ENCODE results near the gene NEIL1.

Gene NEIL1

DNA sequence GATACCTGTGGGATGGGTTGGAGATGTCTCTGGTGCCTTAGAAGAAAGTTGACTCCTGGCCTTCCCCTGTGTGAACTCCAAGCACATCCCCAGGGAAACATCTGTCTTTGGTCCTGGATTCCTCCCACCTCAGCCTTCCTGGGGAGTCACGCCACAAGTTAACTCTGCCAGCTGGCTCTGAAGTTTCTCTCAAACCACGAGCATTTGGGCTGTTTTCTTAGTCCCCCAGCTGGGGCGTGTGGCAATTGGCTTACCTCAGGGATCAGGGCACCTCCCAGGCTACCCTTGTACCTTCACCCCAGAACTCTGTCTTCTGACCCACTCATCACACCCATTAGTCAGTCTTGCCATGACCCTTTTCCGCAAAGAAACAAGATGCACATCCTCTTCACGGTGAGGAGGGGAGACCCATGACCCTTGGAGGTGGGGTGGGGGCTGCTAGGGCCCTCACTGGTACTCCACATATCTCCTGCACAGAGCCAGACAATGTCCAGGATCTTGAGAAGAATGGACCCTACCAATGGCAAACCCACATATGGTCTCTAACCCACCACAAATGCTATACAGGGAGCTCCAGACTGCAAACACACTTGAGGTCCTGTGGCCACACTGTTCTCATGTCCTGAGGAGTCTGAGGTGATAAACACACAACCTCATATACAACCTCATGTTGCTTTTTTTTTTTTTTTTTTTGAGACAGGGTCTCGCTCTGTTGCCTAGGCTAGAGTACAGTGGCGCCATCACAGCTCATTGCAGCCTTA lies 3.9 kb downstream of the NEIL1 start:
- Histone ChIP-seq H3K4me1 (ENCODE audit: control insufficient read depth, insufficient read depth, low read depth, low read length) (peaks cover 20% of the 10 kb centered on the region), H3K9me3 (ENCODE audit: control insufficient read depth, low read length) (no peaks in the 10 kb centered on the region), H3K9ac (ENCODE audit: low read length) (no peak overlapping the region), H3K27ac (ENCODE audit: low read length, poor library complexity, severe bottlenecking) (no peak overlapping the region), H3K27me3 (ENCODE audit: control insufficient read depth in 1 of 2, insufficient read depth in 1 of 2, low read length in 2 of 2) (peaks cover 8 to 11% of the 10 kb centered on the region in 2 experiments), H2BK15ac (ENCODE audit: low read depth, poor library complexity, severe bottlenecking) (no peak overlapping the region), H3K79me1 (replicated peaks; ENCODE audit: low read length, poor library complexity, severe bottlenecking) (peaks cover 5% of the 10 kb centered on the region), H3K4me3 (ENCODE audit: insufficient read depth in 1 of 2, low read depth in 1 of 2, low read length in 2 of 2) (no peak overlapping the region), H2BK5ac (ENCODE audit: low read depth, low read length, poor library complexity, severe bottlenecking) (no peak overlapping the region), H3K18ac (ENCODE audit: low read depth in 1 of 2, low read length in 2 of 2) (no peak overlapping the region), H2BK12ac (ENCODE audit: low read length in 2 of 2) (no peak overlapping the region), H3K4ac (ENCODE audit: low read depth in 1 of 2, low read length in 2 of 2) (no peak overlapping the region), H2AFZ (ENCODE audit: low read depth, low read length) (no peak overlapping the region), H4K91ac (ENCODE audit: low read length) (no peak overlapping the region), H2BK120ac (ENCODE audit: low read depth, low read length) (no peak overlapping the region), H3K14ac (ENCODE audit: low read length in 2 of 2) (no peak overlapping the region), H2AK5ac (ENCODE audit: low read length, severe bottlenecking) (no peak overlapping the region), H3K36me3 (ENCODE audit: control insufficient read depth in 1 of 2, insufficient read depth in 2 of 2, low read depth in 1 of 2, low read length in 2 of 2) (peaks cover 11 to 34% of the 10 kb centered on the region in 2 experiments), H3K23ac (ENCODE audit: low read length in 2 of 2) (no peak overlapping the region), H4K8ac (ENCODE audit: low read length) (no peak overlapping the region), H3K4me2 (ENCODE audit: low read length, poor library complexity, severe bottlenecking) (no peak overlapping the region)
- WGBS, result 79% methylated on average over 5 of the region's 7 CpGs
- DNase-seq, result no peak

GRCh38 chr15:75352186-75353080 lies 5.6 kb downstream of the NEIL1 start:
- H3K23ac ChIP-seq (ENCODE audit: low read length in 2 of 2), result no peak overlapping the region
- WGBS, result 98% methylated on average over 15 of the region's 16 CpGs
- no peak overlapping the region for H2AFZ ChIP-seq (ENCODE audit: low read depth, low read length)
- H4K8ac ChIP-seq (ENCODE audit: low read length), result no peak overlapping the region
- no peak overlapping the region for H3K9ac ChIP-seq (ENCODE audit: low read length)
- H2BK120ac ChIP-seq (ENCODE audit: low read depth, low read length), result no peak overlapping the region
- H3K4me1 ChIP-seq (ENCODE audit: control insufficient read depth, insufficient read depth, low read depth, low read length), result peaks cover 13% of the 10 kb centered on the region
- no peak overlapping the region for H2BK15ac ChIP-seq (ENCODE audit: low read depth, poor library complexity, severe bottlenecking)
- peaks cover 24 to 46% of the 10 kb centered on the region in 2 experiments for H3K36me3 ChIP-seq (ENCODE audit: control insufficient read depth in 1 of 2, insufficient read depth in 2 of 2, low read depth in 1 of 2, low read length in 2 of 2)
- H2AK5ac ChIP-seq (ENCODE audit: low read length, severe bottlenecking), result no peak overlapping the region
- no peak overlapping the region for H2BK5ac ChIP-seq (ENCODE audit: low read depth, low read length, poor library complexity, severe bottlenecking)
- no peak for DNase-seq
- H3K18ac ChIP-seq (ENCODE audit: low read depth in 1 of 2, low read length in 2 of 2), result no peak overlapping the region
- H3K79me1 ChIP-seq (replicated peaks; ENCODE audit: low read length, poor library complexity, severe bottlenecking), result peaks cover 5% of the 10 kb centered on the region
- H3K4me3 ChIP-seq (ENCODE audit: insufficient read depth in 1 of 2, low read depth in 1 of 2, low read length in 2 of 2), result no peak overlapping the region
- H2BK12ac ChIP-seq (ENCODE audit: low read length in 2 of 2), result no peak overlapping the region
- no peaks in the 10 kb centered on the region for H3K9me3 ChIP-seq (ENCODE audit: control insufficient read depth, low read length)
- no peak overlapping the region for H3K4ac ChIP-seq (ENCODE audit: low read depth in 1 of 2, low read length in 2 of 2)
- no peak overlapping the region for H3K4me2 ChIP-seq (ENCODE audit: low read length, poor library complexity, severe bottlenecking)
- peaks cover 4 to 11% of the 10 kb centered on the region in 2 experiments for H3K27me3 ChIP-seq (ENCODE audit: control insufficient read depth in 1 of 2, insufficient read depth in 1 of 2, low read length in 2 of 2)
- H3K27ac ChIP-seq (ENCODE audit: low read length, poor library complexity, severe bottlenecking), result no peak overlapping the region
- H4K91ac ChIP-seq (ENCODE audit: low read length), result no peak overlapping the region
- no peak overlapping the region for H3K14ac ChIP-seq (ENCODE audit: low read length in 2 of 2)

DNA sequence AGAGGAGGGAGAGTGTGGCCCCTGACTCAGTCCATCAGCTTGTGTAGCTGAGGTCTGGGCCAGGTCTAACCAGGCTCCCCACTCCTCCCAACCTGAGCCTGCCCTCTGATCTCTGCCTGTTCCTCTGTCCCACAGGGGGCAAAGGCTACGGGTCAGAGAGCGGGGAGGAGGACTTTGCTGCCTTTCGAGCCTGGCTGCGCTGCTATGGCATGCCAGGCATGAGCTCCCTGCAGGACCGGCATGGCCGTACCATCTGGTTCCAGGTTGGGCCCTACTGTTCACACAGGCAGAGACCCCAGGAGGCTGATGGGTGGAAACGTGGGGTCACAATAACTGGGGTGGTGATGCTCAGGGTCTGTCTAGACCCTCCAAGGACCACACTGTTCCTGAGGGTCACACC lies 6.8 kb downstream of the NEIL1 start:
- Histone ChIP-seq H3K36me3 (ENCODE audit: control insufficient read depth in 1 of 2, insufficient read depth in 2 of 2, low read depth in 1 of 2, low read length in 2 of 2) (peaks cover 33 to 55% of the 10 kb centered on the region in 2 experiments), H2AFZ (ENCODE audit: low read depth, low read length) (no peak overlapping the region)
- WGBS, result 97% methylated on average over 7 of the region's 7 CpGs

DNA sequence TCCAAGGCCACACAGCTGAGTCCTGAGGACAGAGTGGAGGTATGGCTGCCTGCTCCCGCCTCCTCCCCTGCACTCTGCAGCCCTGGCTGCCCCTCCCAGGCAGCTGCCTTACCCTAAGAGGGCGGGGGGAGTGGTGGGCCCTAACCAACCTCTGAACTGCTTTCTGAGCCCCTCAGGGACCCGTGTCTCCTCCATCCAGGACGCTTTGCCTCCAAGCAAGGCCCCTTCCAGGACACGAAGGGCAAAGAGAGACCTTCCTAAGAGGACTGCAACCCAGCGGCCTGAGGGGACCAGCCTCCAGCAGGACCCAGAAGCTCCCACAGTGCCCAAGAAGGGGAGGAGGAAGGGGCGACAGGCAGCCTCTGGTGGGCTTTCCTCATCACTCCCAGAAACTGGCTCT lies 7.6 kb downstream of the NEIL1 start:
- H2AK5ac ChIP-seq (ENCODE audit: low read length, severe bottlenecking), result no peak overlapping the region
- H2AFZ ChIP-seq (ENCODE audit: low read depth, low read length), result no peak overlapping the region
- H2BK5ac ChIP-seq (ENCODE audit: low read depth, low read length, poor library complexity, severe bottlenecking), result no peak overlapping the region
- no peak overlapping the region for H2BK15ac ChIP-seq (ENCODE audit: low read depth, poor library complexity, severe bottlenecking)
- H3K9me3 ChIP-seq (ENCODE audit: control insufficient read depth, low read length), result no peaks in the 10 kb centered on the region
- no peaks in the 10 kb centered on the region for H3K79me1 ChIP-seq (replicated peaks; ENCODE audit: low read length, poor library complexity, severe bottlenecking)
- 90% methylated on average over 6 of the region's 7 CpGs for WGBS
- H2BK120ac ChIP-seq (ENCODE audit: low read depth, low read length), result no peak overlapping the region
- H3K9ac ChIP-seq (ENCODE audit: low read length), result no peak overlapping the region
- DNase-seq, result no peak
- peaks cover 1% of the 10 kb centered on the region for H3K4me1 ChIP-seq (ENCODE audit: control insufficient read depth, insufficient read depth, low read depth, low read length)
- no peaks in the 10 kb centered on the region for H3K27me3 ChIP-seq (ENCODE audit: control insufficient read depth in 1 of 2, insufficient read depth in 1 of 2, low read length in 2 of 2)
- no peak overlapping the region for H3K4me3 ChIP-seq (ENCODE audit: insufficient read depth in 1 of 2, low read depth in 1 of 2, low read length in 2 of 2)
- no peak overlapping the region for H3K4me2 ChIP-seq (ENCODE audit: low read length, poor library complexity, severe bottlenecking)
- no peak overlapping the region for H3K14ac ChIP-seq (ENCODE audit: low read length in 2 of 2)
- no peak overlapping the region for H4K91ac ChIP-seq (ENCODE audit: low read length)
- H3K36me3 ChIP-seq (ENCODE audit: control insufficient read depth in 1 of 2, insufficient read depth in 2 of 2, low read depth in 1 of 2, low read length in 2 of 2), result peaks cover 40 to 62% of the 10 kb centered on the region in 2 experiments
- H3K27ac ChIP-seq (ENCODE audit: low read length, poor library complexity, severe bottlenecking), result no peak overlapping the region
- no peak overlapping the region for H2BK12ac ChIP-seq (ENCODE audit: low read length in 2 of 2)
- H4K8ac ChIP-seq (ENCODE audit: low read length), result no peak overlapping the region
- no peak overlapping the region for H3K23ac ChIP-seq (ENCODE audit: low read length in 2 of 2)
- no peak overlapping the region for H3K4ac ChIP-seq (ENCODE audit: low read depth in 1 of 2, low read length in 2 of 2)
- no peak overlapping the region for H3K18ac ChIP-seq (ENCODE audit: low read depth in 1 of 2, low read length in 2 of 2)

More for the DNA sequence above, 6.8 kb downstream of the NEIL1 start:
- no peak overlapping the region for H3K4ac ChIP-seq (ENCODE audit: low read depth in 1 of 2, low read length in 2 of 2)
- DNase-seq, result no peak
- H3K27me3 ChIP-seq (ENCODE audit: control insufficient read depth in 1 of 2, insufficient read depth in 1 of 2, low read length in 2 of 2), result peaks cover 4 to 7% of the 10 kb centered on the region in 2 experiments
- no peak overlapping the region for H3K4me2 ChIP-seq (ENCODE audit: low read length, poor library complexity, severe bottlenecking)
- no peak overlapping the region for H2AK5ac ChIP-seq (ENCODE audit: low read length, severe bottlenecking)
- H2BK120ac ChIP-seq (ENCODE audit: low read depth, low read length), result no peak overlapping the region
- H3K4me3 ChIP-seq (ENCODE audit: insufficient read depth in 1 of 2, low read depth in 1 of 2, low read length in 2 of 2), result no peak overlapping the region
- H3K18ac ChIP-seq (ENCODE audit: low read depth in 1 of 2, low read length in 2 of 2), result no peak overlapping the region
- H3K14ac ChIP-seq (ENCODE audit: low read length in 2 of 2), result no peak overlapping the region
- H3K9ac ChIP-seq (ENCODE audit: low read length), result no peak overlapping the region
- H4K8ac ChIP-seq (ENCODE audit: low read length), result no peak overlapping the region
- no peak overlapping the region for H4K91ac ChIP-seq (ENCODE audit: low read length)
- H3K23ac ChIP-seq (ENCODE audit: low read length in 2 of 2), result no peak overlapping the region
- H3K27ac ChIP-seq (ENCODE audit: low read length, poor library complexity, severe bottlenecking), result no peak overlapping the region
- no peak overlapping the region for H2BK5ac ChIP-seq (ENCODE audit: low read depth, low read length, poor library complexity, severe bottlenecking)
- peaks cover 8% of the 10 kb centered on the region for H3K4me1 ChIP-seq (ENCODE audit: control insufficient read depth, insufficient read depth, low read depth, low read length)
- H2BK12ac ChIP-seq (ENCODE audit: low read length in 2 of 2), result no peak overlapping the region
- peaks cover 3% of the 10 kb centered on the region for H3K79me1 ChIP-seq (replicated peaks; ENCODE audit: low read length, poor library complexity, severe bottlenecking)
- H3K9me3 ChIP-seq (ENCODE audit: control insufficient read depth, low read length), result no peaks in the 10 kb centered on the region
- H2BK15ac ChIP-seq (ENCODE audit: low read depth, poor library complexity, severe bottlenecking), result no peak overlapping the region
